Neuronal stem cell (in vitro differentiated cells): ENCODE data around the gene ANGPTL4.

Experiments
- DNase-seq: peaks from one replicate; pipeline ENCODE4 v3.0.0-alpha.2; 2013; ENCODE audit warnings: low spot score
- H2AFZ ChIP-seq: one replicate; pipeline ENCODE4 v1.6.1; 2013; ENCODE audit warnings: mild to moderate bottlenecking, low read length, inconsistent platforms
- H2AK5ac ChIP-seq: 2 replicates; pipeline ENCODE4 v1.6.1; 2013; ENCODE audit warnings: low read depth, mild to moderate bottlenecking, inconsistent platforms, low read length, moderate library complexity, mixed read lengths
- H2BK120ac ChIP-seq: 2 replicates; pipeline ENCODE4 v1.6.1; 2013; ENCODE audit warnings: low read depth, mild to moderate bottlenecking, inconsistent platforms, low read length, moderate library complexity, mixed read lengths
- H2BK12ac ChIP-seq: one replicate; pipeline ENCODE4 v1.6.1; 2013; ENCODE audit warnings: low read length, inconsistent platforms
- H2BK15ac ChIP-seq: 2 replicates; pipeline ENCODE4 v1.6.1; 2013; ENCODE audit warnings: mild to moderate bottlenecking, low read length, inconsistent platforms, mixed read lengths
- H2BK5ac ChIP-seq: one replicate; pipeline ENCODE4 v1.6.1; 2013; ENCODE audit warnings: inconsistent platforms, mild to moderate bottlenecking, low read length, moderate library complexity
- H3K14ac ChIP-seq: one replicate; pipeline ENCODE4 v1.6.1; 2013; ENCODE audit warnings: low read length, inconsistent platforms
- H3K18ac ChIP-seq: 2 replicates; pipeline ENCODE4 v1.6.1; 2013; ENCODE audit warnings: low read length, inconsistent platforms
- H3K23ac ChIP-seq: 2 replicates; pipeline ENCODE4 v1.6.1; 2013; ENCODE audit warnings: low read depth, mild to moderate bottlenecking, mixed read lengths, low read length, inconsistent platforms; ENCODE audit not compliant: poor library complexity
- H3K27ac ChIP-seq: replicated peaks from 3 replicates; pipeline ENCODE4 v1.5.1; 2013; ENCODE audit warnings: low read length, inconsistent platforms
- H3K27me3 ChIP-seq, 3 experiments: 2 replicates each; pipeline ENCODE4 v1.6.1; 2013; ENCODE audit warnings: low read length in 3 of 3, mild to moderate bottlenecking in 2 of 3, inconsistent platforms in 1 of 3, low read depth in 1 of 3, mixed read lengths in 1 of 3, moderate library complexity in 1 of 3; ENCODE audit not compliant: control insufficient read depth in 3 of 3, insufficient read depth in 3 of 3
- H3K36me3 ChIP-seq, 2 donors: replicated peaks in 1 of 2; 2 replicates each; pipeline ENCODE4 v1.6.1; 2013; ENCODE audit warnings: low read length in 2 of 2; ENCODE audit not compliant: control insufficient read depth in 2 of 2, insufficient read depth in 2 of 2
- H3K4ac ChIP-seq: 2 replicates; pipeline ENCODE4 v1.6.1; 2013; ENCODE audit warnings: inconsistent platforms, mild to moderate bottlenecking, low read length, moderate library complexity
- H3K4me1 ChIP-seq, 2 donors: 1 replicate in 1 of 2; 2 replicates in 1 of 2; pipeline ENCODE4 v1.6.1; 2013; ENCODE audit warnings: low read length in 2 of 2, low read depth in 1 of 2; ENCODE audit not compliant: control insufficient read depth in 2 of 2, insufficient read depth in 1 of 2
- H3K4me2 ChIP-seq: one replicate; pipeline ENCODE4 v1.6.1; 2013; ENCODE audit warnings: mild to moderate bottlenecking, low read length, inconsistent platforms; ENCODE audit not compliant: insufficient read depth, poor library complexity, severe bottlenecking
- H3K4me3 ChIP-seq, 2 donors: 2 replicates each; pipeline ENCODE4 v1.5.1; 2013; ENCODE audit warnings: low read length in 2 of 2, mild to moderate bottlenecking in 2 of 2, inconsistent platforms in 1 of 2, moderate library complexity in 1 of 2
- H3K79me1 ChIP-seq: one replicate; pipeline ENCODE4 v1.6.1; 2013; ENCODE audit warnings: low read depth, mild to moderate bottlenecking, inconsistent platforms, low read length, moderate library complexity
- H3K9ac ChIP-seq: one replicate; pipeline ENCODE4 v1.6.1; 2013; ENCODE audit warnings: mild to moderate bottlenecking, low read depth, low read length, inconsistent platforms; ENCODE audit not compliant: poor library complexity
- H3K9me3 ChIP-seq, 2 donors: replicated peaks in 1 of 2; 2 replicates each; pipeline versions ENCODE3 to v1.6.1; 2013; ENCODE audit warnings: low read length in 2 of 2, mild to moderate bottlenecking in 2 of 2, inconsistent platforms in 1 of 2, low read depth in 1 of 2, mixed read lengths in 1 of 2, moderate library complexity in 1 of 2; ENCODE audit not compliant: control insufficient read depth in 2 of 2, insufficient read depth in 1 of 2
- H4K8ac ChIP-seq: one replicate; pipeline ENCODE4 v1.6.1; 2013; ENCODE audit warnings: low read depth, mild to moderate bottlenecking, inconsistent platforms, low read length, moderate library complexity
- H4K91ac ChIP-seq: one replicate; pipeline ENCODE4 v1.6.1; 2013; ENCODE audit warnings: low read length, low read depth, mild to moderate bottlenecking, inconsistent platforms; ENCODE audit not compliant: poor library complexity
- WGBS, 2 donors: extraction: QIAGEN DNeasy Blood & Tissue Kit; methylation state at CpG; one replicate each; pipeline ENCODE4 v1.1.7; 2013; ENCODE audit warnings: missing lambda C conversion rate in 2 of 2, mixed read lengths in 1 of 2; ENCODE audit not compliant: insufficient read length in 2 of 2, insufficient replicate concordance in 1 of 2; ENCODE audit errors: extremely low coverage in 2 of 2; 5-methylcytosine and 5-hydroxymethylcytosine counted together

The ANGPTL4 gene

DNA sequence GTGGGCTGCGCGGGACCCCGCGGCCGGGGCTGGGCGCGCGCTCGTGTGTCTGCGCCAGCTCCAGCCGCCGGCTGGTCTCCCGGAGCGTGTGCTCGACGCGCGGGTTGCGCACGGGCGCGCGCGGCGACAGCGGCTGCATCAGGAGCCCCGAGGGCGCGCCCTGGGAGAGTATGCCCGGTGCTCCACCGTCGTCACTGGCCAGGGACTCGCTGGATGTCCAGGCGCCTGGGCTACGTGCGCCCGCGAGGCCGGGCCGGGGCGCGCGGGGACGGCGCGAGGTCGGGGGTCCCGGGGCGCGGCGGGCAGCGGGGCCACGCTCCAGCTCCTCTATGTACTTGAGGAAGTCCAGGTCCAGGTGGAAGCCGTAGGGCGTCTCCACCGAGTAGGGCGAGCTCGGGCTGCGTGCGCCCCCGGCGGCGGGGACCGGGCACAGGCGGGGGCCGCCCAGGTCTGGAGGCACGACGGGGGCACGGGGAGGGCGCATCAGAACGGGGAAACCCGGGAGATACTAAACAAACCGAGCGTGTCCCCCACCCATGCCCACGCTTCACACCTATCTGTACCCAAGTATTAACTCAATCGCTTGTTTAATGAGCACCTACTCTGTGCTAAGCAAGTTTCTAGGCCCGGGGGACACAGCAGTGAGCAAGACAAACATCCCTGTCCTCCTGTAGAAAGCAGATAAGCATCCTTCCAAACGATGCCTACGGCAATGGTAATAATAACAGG lies 28.4 kb upstream of the ANGPTL4 start:
- peaks cover 3 to 5% of the 10 kb centered on the region in 2 donors for H3K4me1 ChIP-seq
- peak overlapping the region; percentile 59 for H3K18ac ChIP-seq
- H2AK5ac ChIP-seq: no peak overlapping the region
- no peak overlapping the region for H2BK12ac ChIP-seq
- peak overlapping the region; percentile 60 for H3K9ac ChIP-seq
- H2BK5ac ChIP-seq: peak overlapping the region; percentile 24
- H3K14ac ChIP-seq: no peak overlapping the region
- no peaks in the 10 kb centered on the region for H3K9me3 ChIP-seq
- H3K27ac ChIP-seq: no peak overlapping the region
- no peaks in the 10 kb centered on the region for H3K36me3 ChIP-seq
- H2BK120ac ChIP-seq: no peak overlapping the region
- H4K8ac ChIP-seq: no peak overlapping the region
- no peak overlapping the region for H2BK15ac ChIP-seq
- H3K23ac ChIP-seq: no peak overlapping the region
- H3K27me3 ChIP-seq: peaks cover 23 to 69% (median 55%) of the 10 kb centered on the region in 3 experiments
- H3K4ac ChIP-seq: no peak overlapping the region
- peak overlapping the region; percentile 47 to 79 for H3K4me3 ChIP-seq
- DNase-seq: no peak
- H3K79me1 ChIP-seq: no peaks in the 10 kb centered on the region
- peak overlapping the region; percentile 96 for H2AFZ ChIP-seq
- peak overlapping the region; percentile 62 for H3K4me2 ChIP-seq
- WGBS, 2 donors: no CpG with 5 or more reads among the region's 79 CpGs
- no peak overlapping the region for H4K91ac ChIP-seq

DNA sequence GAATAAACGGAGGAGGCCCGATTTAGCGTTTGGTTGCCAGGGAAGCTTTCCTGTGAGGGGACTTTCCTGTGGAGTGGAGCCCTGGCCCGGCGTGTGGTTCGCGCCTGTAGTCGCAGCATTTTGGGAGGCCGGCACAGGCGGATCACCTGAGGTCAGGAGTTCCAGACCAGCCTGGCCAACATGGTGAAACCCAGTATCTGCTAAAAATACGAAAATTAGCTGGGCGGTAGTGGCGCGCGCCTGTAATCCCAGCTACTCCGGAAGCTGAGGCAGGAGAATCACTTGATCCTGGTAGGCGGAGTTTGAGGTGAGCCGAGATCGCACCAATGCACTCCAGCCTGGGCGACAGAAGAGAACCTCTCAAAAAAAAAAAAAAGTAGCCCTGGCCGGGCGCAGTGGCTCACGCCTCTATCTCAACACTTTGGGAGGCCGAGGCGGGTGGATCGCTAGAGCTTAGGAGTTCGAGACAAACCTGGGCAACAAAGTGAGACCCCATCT lies 27.8 kb upstream of the ANGPTL4 start:
- H2AK5ac ChIP-seq: no peak overlapping the region
- H2AFZ ChIP-seq: no peak overlapping the region
- no peak overlapping the region for H3K9ac ChIP-seq
- no peak overlapping the region for H2BK12ac ChIP-seq
- H4K8ac ChIP-seq: no peak overlapping the region
- H3K23ac ChIP-seq: no peak overlapping the region
- no peaks in the 10 kb centered on the region for H3K36me3 ChIP-seq
- H2BK120ac ChIP-seq: no peak overlapping the region
- no peak for DNase-seq
- no peak overlapping the region for H3K27ac ChIP-seq
- H3K4me3 ChIP-seq: no peak overlapping the region
- no peak overlapping the region for H3K14ac ChIP-seq
- H3K18ac ChIP-seq: no peak overlapping the region
- H3K4ac ChIP-seq: no peak overlapping the region
- H3K27me3 ChIP-seq: peaks cover 23 to 73% (median 56%) of the 10 kb centered on the region in 3 experiments
- H3K9me3 ChIP-seq: no peaks in the 10 kb centered on the region
- H2BK15ac ChIP-seq: no peak overlapping the region
- WGBS, 2 donors: no CpG with 5 or more reads among the region's 27 CpGs
- no peaks in the 10 kb centered on the region for H3K79me1 ChIP-seq
- H3K4me2 ChIP-seq: no peak overlapping the region
- H2BK5ac ChIP-seq: no peak overlapping the region
- H3K4me1 ChIP-seq: peaks cover 5 to 9% of the 10 kb centered on the region in 2 donors
- H4K91ac ChIP-seq: no peak overlapping the region

DNA sequence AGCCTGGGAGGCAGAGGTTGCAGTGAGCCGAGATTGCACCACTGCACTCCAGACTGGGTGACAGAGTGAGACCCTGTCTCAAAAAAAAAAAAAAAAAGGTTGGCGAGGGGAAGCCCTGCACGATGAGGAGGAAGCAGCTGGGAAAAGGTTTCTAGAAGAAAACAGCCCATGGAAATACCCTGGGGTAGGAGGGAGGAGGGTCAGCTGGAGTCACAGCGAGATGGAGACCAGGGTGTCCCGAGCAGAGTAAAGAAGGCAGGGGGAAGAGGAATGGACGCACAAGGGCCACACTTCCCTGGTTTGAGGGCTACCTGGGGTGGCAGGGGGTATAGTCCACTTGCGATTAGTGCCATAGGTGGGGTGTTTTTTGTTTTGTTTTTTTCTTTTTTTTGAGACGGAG lies 27.3 kb upstream of the ANGPTL4 start:
- H3K36me3 ChIP-seq: no peaks in the 10 kb centered on the region
- H2BK12ac ChIP-seq: no peak overlapping the region
- H3K4me2 ChIP-seq: no peak overlapping the region
- H3K4ac ChIP-seq: no peak overlapping the region
- H2AK5ac ChIP-seq: no peak overlapping the region
- H2AFZ ChIP-seq: no peak overlapping the region
- no peak overlapping the region for H3K14ac ChIP-seq
- no peak overlapping the region for H3K4me3 ChIP-seq
- no peak overlapping the region for H3K18ac ChIP-seq
- H2BK15ac ChIP-seq: no peak overlapping the region
- H3K4me1 ChIP-seq: peaks cover 5 to 9% of the 10 kb centered on the region in 2 donors
- no peaks in the 10 kb centered on the region for H3K79me1 ChIP-seq
- H2BK5ac ChIP-seq: no peak overlapping the region
- no peak overlapping the region for H3K23ac ChIP-seq
- no peaks in the 10 kb centered on the region for H3K9me3 ChIP-seq
- DNase-seq: no peak
- H4K91ac ChIP-seq: no peak overlapping the region
- no peak overlapping the region for H3K9ac ChIP-seq
- no CpG with 5 or more reads among the region's 8 CpGs for WGBS, 2 donors
- no peak overlapping the region for H3K27ac ChIP-seq
- no peak overlapping the region for H4K8ac ChIP-seq
- H3K27me3 ChIP-seq: peaks cover 23 to 73% (median 54%) of the 10 kb centered on the region in 3 experiments
- no peak overlapping the region for H2BK120ac ChIP-seq

DNA sequence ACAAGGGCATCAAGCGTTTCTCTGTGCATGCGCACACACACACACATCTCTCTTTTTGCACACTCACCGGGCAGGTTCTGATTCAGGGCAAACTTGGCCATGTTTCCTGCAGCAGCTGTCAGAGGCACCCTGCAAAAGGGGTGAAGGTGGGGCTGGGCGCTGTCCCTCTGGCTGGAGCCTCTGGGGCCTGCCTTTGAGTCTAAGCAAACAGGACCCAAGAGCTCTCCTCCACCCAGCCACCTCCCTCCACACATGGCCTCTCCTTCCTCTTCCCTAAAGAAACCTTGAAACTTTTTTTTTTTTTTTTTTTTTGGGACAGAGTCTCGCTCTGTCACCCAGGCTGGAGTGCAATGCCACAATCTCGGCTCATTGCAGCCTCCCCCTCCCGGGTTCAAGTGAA lies 26.2 kb upstream of the ANGPTL4 start:
- no peak overlapping the region for H2BK120ac ChIP-seq
- no peak overlapping the region for H3K9ac ChIP-seq
- no CpG with 5 or more reads among the region's 7 CpGs for WGBS, 2 donors

More for the DNA sequence above, 26.2 kb upstream of the ANGPTL4 start:
- Histone ChIP-seq H3K4me1 (peaks cover 5 to 9% of the 10 kb centered on the region in 2 donors), H4K8ac (no peak overlapping the region), H3K18ac (no peak overlapping the region), H2BK12ac (no peak overlapping the region), H3K9me3 (no peaks in the 10 kb centered on the region), H3K36me3 (no peaks in the 10 kb centered on the region), H3K4me2 (no peak overlapping the region), H3K14ac (no peak overlapping the region), H3K4ac (no peak overlapping the region), H3K27me3 (peaks cover 25 to 76% (median 60%) of the 10 kb centered on the region in 3 experiments), H4K91ac (no peak overlapping the region), H2BK5ac (no peak overlapping the region), H2AFZ (no peak overlapping the region), H3K23ac (no peak overlapping the region), H2AK5ac (no peak overlapping the region), H3K4me3 (peak overlapping the region in 1 of 2 donors; percentile 52), H3K27ac (no peak overlapping the region), H2BK15ac (no peak overlapping the region), H3K79me1 (no peaks in the 10 kb centered on the region)
- DNase-seq: no peak
